Activated CD4-positive, CD25-positive, alpha-beta regulatory T cell (primary cell): ENCODE measurements around the gene ADH1C.

ENCODE experiments used
- DNase-seq, 4 experiments: peaks; one replicate each; lab custom pipeline; 2025; lab: John Stamatoyannopoulos, UW

ADH1C gene

GRCh38 chr4:99301376-99302164 is 51.0 kb downstream of the ADH1C start:
- no peak for DNase-seq

- no peak for DNase-seq
Observed at GRCh38 chr4:99300934-99301333, 51.6 kb downstream of the ADH1C start.

- no peak for DNase-seq
Observed at GRCh38 chr4:99293357-99293756, 59.2 kb downstream of the ADH1C start.

GRCh38 chr4:99290848-99291786 is 61.4 kb downstream of the ADH1C start, which contains the start of gene ADH1A:
Gene ADH1A (minus strand): TSS chr4:99290985. CDS start chr4:99290914, 71 bp downstream.
- no peak for DNase-seq
